HG03066 (cell line): Measurements from ENCODE around the gene SOCS4.

ENCODE experiments used
- ATAC-seq: cut with Tn5 transposase; IDR thresholded peaks from one replicate; pipeline ENCODE4 v1.9.1; 2021; ENCODE audit warnings: low read depth; ENCODE audit not compliant: unreplicated experiment

Gene SOCS4

DNA sequence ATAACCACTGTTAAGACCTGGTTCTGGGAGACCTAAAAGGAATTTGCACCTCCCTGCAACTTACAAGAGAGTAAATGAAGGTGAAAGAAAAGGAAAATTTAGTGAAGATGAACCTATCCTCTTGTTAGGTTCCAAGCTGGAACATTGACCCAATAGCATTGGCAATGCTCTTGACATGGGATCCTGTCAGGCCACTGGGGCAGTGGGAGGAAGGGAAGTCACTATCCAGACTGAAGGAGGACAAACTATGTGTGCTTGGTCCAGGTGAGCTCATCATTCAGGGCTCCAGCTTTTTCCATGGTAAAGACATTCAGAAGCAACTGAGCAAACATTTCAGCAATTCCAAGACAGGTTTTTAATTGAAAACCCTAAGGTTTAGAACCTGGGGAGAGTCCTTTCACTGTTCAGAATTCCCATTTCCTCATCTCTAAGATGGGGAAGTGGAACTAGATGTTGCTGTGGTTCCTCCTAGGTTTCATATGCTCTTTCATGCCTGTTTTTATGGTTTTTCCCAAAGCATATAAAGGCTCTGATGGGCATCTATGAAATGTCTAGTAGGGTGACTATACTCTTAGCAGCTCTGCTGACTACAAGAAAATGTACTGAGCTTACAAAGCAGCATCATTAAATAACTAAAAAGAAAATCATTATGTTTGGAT, 57.5 kb downstream of the SOCS4 start:
- no peak for ATAC-seq

DNA sequence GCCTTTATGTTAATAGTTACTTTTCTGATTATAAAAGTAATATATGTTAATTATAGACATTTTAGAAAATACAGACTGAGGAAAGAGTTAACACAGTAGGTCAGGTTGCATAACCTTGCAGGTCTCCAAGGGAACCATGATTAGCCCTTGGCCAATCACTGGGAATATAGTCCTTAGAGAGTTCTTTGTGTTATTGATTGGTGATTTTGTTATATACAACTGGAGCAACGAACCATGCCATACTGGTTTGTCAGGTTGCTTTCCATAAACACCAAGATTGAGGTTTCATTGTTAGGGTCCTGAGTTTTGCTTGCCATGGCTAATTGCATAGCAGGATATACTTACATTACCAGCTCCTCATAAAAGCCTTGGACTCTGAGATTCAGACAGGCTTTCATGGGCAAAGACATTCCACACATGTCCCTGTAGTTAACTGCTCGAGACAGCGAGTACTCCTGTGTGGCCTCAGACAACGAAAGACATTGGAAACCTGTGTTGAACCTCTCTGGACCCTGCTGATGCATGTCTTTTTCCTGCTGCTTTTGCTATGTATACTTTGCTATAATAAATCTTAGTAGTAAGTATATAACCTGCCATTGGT, 58.1 kb downstream of the SOCS4 start:
- no peak for ATAC-seq

DNA sequence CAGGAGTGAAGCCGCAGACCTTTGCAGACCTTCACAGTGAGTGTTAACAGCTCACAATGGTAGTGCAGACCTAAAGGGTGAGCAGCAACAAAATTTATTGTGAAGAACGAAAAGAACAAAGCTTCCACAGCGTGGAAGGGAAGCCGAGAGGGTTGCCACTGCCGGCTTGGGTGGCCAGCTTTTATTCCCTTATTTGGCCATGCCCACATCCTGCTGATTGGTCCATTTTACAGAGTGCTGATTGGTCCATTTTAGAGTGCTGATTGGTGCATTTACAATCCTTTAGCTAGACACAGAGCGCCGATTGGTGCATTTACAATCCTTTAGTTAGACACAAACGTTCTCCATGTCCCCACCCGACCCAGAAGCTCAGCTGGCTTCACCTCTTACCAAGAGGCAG, 59.9 kb downstream of the SOCS4 start:
- ATAC-seq, result no peak

DNA sequence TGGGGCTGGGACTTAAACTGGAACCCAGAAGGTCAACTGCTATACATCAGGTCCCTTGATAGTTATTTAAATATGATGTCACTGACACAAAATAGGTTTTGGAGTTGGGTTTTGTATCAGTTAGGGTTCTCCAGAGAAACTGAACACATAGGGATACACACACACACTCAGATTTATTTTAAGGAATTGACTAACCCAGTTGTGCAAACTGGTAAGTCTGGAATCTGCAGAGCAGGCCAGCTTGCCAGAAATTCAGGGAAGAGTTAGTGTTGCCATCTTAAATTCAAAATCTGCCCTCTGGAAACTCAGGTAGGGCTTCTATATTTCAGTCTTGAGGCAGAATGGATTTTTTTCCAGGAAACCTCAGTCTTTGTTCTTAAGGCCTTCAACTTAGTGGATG, 61.3 kb downstream of the SOCS4 start:
- ATAC-seq, result no peak

DNA sequence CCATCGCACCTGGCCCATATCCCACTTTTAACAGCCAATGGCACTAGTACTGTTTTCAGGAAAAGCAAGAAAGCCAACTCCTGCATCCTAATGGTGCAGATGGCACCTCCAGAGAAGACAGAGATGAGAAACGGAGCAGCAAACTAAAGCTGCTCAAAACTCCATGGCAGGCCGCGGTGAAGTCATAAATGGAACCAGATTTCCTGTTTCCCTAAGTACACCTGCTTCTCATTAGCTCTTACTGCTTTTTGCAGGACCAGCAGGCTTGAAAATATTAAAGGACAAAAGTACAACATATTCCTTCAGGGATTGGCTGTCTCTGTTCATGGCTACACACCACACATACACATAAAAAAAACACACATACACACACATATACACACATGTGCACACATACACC, 65.3 kb downstream of the SOCS4 start:
- no peak for ATAC-seq

DNA sequence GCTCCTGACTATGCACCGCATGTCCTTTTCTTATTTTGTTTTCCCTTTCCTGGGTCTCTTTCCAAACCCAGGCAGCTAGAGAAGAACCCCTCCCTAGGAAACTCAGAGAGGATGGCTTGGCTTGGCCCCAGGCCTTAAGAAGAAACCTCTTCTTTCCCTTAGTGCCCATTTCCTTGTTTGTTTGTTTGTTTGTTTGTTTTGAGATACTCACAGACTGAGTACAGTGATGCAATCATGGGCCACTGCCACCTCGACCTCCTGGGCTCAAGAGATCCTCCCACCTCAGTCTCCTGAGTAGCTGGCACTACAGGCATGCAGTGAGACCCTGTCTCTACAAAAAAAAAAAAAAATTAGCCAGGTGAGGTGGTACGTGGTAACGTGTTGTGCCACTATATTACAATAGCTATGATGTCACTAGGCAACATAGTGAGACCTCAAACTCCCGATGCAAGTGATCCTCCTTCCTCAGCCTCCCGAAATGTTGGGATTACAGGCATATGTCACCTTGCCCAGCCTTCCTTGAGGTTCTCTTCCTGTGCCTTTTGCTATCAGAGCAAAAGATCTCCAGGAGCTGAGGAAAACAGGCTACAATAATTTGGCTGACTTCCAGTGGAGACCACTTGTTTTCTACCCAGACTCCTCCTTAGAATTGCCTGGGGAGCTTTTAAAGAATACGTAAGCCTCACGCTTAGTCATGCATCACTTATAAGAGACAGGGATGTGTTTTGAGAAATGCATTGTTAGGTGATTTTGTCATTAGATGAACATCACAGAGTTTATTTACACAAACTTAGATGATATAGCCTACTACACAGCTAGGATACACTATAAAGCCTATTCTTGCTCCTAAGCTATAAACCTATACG, 67.5 kb downstream of the SOCS4 start:
- no peak for ATAC-seq

DNA sequence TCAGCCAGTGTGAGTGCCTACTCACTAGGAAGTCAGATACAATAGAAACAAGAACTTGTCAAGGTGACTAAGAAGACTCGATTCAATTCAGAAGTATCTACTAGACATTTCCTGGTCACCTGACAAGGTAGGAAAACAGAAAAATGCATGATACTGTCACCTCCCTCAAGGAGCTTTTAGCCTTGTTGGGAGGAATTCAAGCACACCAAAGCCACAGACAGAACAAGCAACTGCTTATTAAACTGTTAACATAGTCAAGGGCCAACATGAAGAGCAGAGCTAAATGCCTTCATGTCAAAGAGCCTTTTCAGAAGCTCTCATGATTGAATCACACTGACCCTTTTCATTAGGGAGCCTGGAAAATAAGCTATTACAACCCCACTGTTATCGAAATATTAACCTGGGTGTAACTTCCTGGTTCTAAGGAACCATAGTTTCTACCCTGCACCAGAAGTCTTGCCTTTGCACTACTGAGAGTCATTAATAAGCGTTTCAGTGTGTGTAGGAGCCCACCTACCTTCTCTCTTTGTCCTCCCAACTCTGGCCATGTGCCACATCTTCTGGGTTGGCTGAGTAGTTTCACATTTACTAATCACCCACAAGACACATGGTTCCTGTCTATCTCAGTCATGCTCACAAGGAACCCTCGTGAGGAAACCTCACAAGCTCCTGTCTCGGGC, 71.0 kb downstream of the SOCS4 start:
- ATAC-seq, result peak; percentile 61

DNA sequence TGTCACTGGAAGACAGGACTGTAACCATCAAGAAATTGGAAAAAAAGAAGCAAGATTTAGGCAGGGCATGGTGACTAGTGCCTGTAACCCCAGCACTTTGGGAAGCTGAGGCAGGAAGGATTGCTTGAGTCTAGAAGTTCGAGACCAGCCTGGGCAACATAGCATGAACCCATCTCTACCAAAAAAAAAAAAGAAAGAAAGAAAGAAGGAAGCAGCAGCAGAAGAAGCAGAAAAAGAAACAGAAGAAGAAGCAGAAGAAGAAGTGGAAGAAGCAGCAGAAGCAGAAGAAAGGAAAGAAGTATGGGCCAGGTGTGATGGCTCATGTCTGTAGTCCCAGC, 71.5 kb downstream of the SOCS4 start:
- ATAC-seq, result no peak
